Measurements from ENCODE around the gene DECR2. TPM values are rescaled to one million over a fixed set of nuclear protein-coding genes. Genes with fewer than 3 reads are reported as not detected.

DECR2 gene
- total RNA-seq, 1 experiment from 2014 or later, result 33.7 TPM

DNA sequence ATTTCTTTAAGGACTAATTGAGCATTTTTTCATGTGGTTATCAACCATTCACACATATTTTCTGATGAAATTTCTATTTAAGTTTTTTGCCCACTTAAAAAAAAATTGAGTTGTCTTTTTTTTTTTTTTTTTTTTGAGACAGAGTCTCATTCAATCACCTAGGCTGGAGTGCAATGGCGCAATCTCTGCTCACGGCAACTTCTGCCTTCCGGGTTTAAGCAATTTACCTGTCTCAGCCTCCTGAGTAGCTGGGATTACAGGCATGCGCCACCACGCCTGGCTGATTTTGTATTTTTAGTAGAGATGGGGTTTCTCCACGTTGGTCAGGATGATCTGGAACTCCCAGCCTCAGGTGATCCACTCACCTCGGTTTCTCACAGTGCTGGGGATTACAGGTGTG lies 58.1 kb downstream of the DECR2 start:
- no peak for DNase-seq (ENCODE audit: low read depth)
- in situ Hi-C loops (cut with HindIII; ENCODE audit: low pct_unique_long_range_greater_than_20kb, low sequenced_read_pairs), result no loop called here

DNA sequence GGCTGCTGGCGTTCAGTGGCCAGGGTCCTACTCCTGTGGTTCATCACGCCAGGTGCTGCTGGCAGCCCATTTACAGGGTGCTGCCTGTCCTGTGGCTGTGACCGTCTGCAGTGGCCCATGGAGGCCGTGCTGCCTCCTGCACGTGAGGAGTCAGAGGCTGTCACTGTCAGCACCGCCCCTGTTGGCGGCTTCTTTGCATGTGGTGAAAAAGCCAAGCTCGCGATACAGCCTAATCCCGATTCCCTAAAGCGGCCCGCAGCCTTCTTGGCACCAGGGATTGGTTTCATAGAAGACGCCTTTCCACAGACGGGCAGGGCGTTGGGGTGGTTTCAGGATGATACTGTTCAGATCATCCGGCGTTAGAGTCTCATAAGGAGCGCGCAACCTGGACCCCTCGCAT lies 59.1 kb downstream of the DECR2 start:
- in situ Hi-C loops (cut with HindIII; ENCODE audit: low pct_unique_long_range_greater_than_20kb, low sequenced_read_pairs), result no loop called here
- DNase-seq (ENCODE audit: low read depth), result no peak

Other genes starting within 250 kb of the DECR2 start
- not detected in 2 replicates for gene HBZ, start 249.2 kb upstream of the DECR2 start, total RNA-seq (2014; rRNA removed; shearing (Covaris generic); ENCODE audit: low replicate concordance)
- not detected in 2 replicates for gene HBM, start 235.9 kb upstream of the DECR2 start, total RNA-seq (2014; rRNA removed; shearing (Covaris generic); ENCODE audit: low replicate concordance)
- gene HBA2, start 229.0 kb upstream of the DECR2 start, total RNA-seq (2014; rRNA removed; shearing (Covaris generic); ENCODE audit: low replicate concordance), result not detected in 2 replicates
- not detected in 2 replicates for gene HBA1, start 225.2 kb upstream of the DECR2 start, total RNA-seq (2014; rRNA removed; shearing (Covaris generic); ENCODE audit: low replicate concordance)
- gene HBQ1, start 221.4 kb upstream of the DECR2 start, total RNA-seq (2014; rRNA removed; shearing (Covaris generic); ENCODE audit: low replicate concordance), result not detected in 2 replicates
- gene LUC7L, start 172.4 kb upstream of the DECR2 start, total RNA-seq (2014; rRNA removed; shearing (Covaris generic); ENCODE audit: low replicate concordance), result 30.2 and 32.7 TPM in 2 replicates
- 168 and 231 TPM in 2 replicates for gene FAM234A, start 167.1 kb upstream of the DECR2 start, total RNA-seq (2014; rRNA removed; shearing (Covaris generic); ENCODE audit: low replicate concordance)
- gene RGS11, start 125.9 kb upstream of the DECR2 start, total RNA-seq (2014; rRNA removed; shearing (Covaris generic); ENCODE audit: low replicate concordance), result 1.1 and 3.6 TPM in 2 replicates
- gene ARHGDIG, start 121.3 kb upstream of the DECR2 start, total RNA-seq (2014; rRNA removed; shearing (Covaris generic); ENCODE audit: low replicate concordance), result not detected in 2 replicates
- gene PDIA2, start 118.7 kb upstream of the DECR2 start, total RNA-seq (2014; rRNA removed; shearing (Covaris generic); ENCODE audit: low replicate concordance), result 0.74 TPM in 1 of 2 replicates, not detected in the other
- gene AXIN1, start 49.2 kb upstream of the DECR2 start, total RNA-seq (2014; rRNA removed; shearing (Covaris generic); ENCODE audit: low replicate concordance), result 82.2 and 84.5 TPM in 2 replicates
- 320 and 357 TPM in 2 replicates for gene MRPL28, start 31.3 kb upstream of the DECR2 start, total RNA-seq (2014; rRNA removed; shearing (Covaris generic); ENCODE audit: low replicate concordance)
- gene PGAP6, start 19.9 kb upstream of the DECR2 start, total RNA-seq (2014; rRNA removed; shearing (Covaris generic); ENCODE audit: low replicate concordance), result 100.0 and 111 TPM in 2 replicates
- gene NME4, start 4.7 kb upstream of the DECR2 start, total RNA-seq (2014; rRNA removed; shearing (Covaris generic); ENCODE audit: low replicate concordance), result 42.0 and 59.6 TPM in 2 replicates
- gene RAB11FIP3, start 23.8 kb downstream of the DECR2 start, total RNA-seq (2014; rRNA removed; shearing (Covaris generic); ENCODE audit: low replicate concordance), result 37.5 and 77.1 TPM in 2 replicates
- gene CAPN15, start 125.8 kb downstream of the DECR2 start, total RNA-seq (2014; rRNA removed; shearing (Covaris generic); ENCODE audit: low replicate concordance), result 60.1 and 70.1 TPM in 2 replicates
- gene PRR35, start 158.5 kb downstream of the DECR2 start, total RNA-seq (2014; rRNA removed; shearing (Covaris generic); ENCODE audit: low replicate concordance), result not detected in 2 replicates
- gene NHLRC4, start 165.1 kb downstream of the DECR2 start, total RNA-seq (2014; rRNA removed; shearing (Covaris generic); ENCODE audit: low replicate concordance), result 1.2 and 4.0 TPM in 2 replicates
- gene PIGQ, start 168.1 kb downstream of the DECR2 start, total RNA-seq (2014; rRNA removed; shearing (Covaris generic); ENCODE audit: low replicate concordance), result 53.4 and 65.5 TPM in 2 replicates
- gene RAB40C, start 188.2 kb downstream of the DECR2 start, total RNA-seq (2014; rRNA removed; shearing (Covaris generic); ENCODE audit: low replicate concordance), result 22.4 and 33.2 TPM in 2 replicates
- 0.07 TPM in 1 of 2 replicates, not detected in the other for gene WFIKKN1, start 229.1 kb downstream of the DECR2 start, total RNA-seq (2014; rRNA removed; shearing (Covaris generic); ENCODE audit: low replicate concordance)
- gene METTL26, start 234.4 kb downstream of the DECR2 start, total RNA-seq (2014; rRNA removed; shearing (Covaris generic); ENCODE audit: low replicate concordance), result 433 and 438 TPM in 2 replicates
- 93.0 and 94.1 TPM in 2 replicates for gene MCRIP2, start 239.9 kb downstream of the DECR2 start, total RNA-seq (2014; rRNA removed; shearing (Covaris generic); ENCODE audit: low replicate concordance)
- gene WDR90, start 247.5 kb downstream of the DECR2 start, total RNA-seq (2014; rRNA removed; shearing (Covaris generic); ENCODE audit: low replicate concordance), result 12.3 and 52.7 TPM in 2 replicates

Data from Caki2 (cell line).